Measurements from ENCODE around the gene JMJD8. TPM values are rescaled to one million over a fixed set of nuclear protein-coding genes. Genes with fewer than 3 reads are reported as not detected.
A peak's percentile ranks its signal among the peaks of the same experiment; 100 is the strongest.

The JMJD8 gene
- total and polyA plus RNA-seq, 10 of the 15 experiments (the other 5 are each of a cell fraction or from before 2014, with no cell fraction given) = 1.00 to 50.4 (median 30.7) TPM

DNA sequence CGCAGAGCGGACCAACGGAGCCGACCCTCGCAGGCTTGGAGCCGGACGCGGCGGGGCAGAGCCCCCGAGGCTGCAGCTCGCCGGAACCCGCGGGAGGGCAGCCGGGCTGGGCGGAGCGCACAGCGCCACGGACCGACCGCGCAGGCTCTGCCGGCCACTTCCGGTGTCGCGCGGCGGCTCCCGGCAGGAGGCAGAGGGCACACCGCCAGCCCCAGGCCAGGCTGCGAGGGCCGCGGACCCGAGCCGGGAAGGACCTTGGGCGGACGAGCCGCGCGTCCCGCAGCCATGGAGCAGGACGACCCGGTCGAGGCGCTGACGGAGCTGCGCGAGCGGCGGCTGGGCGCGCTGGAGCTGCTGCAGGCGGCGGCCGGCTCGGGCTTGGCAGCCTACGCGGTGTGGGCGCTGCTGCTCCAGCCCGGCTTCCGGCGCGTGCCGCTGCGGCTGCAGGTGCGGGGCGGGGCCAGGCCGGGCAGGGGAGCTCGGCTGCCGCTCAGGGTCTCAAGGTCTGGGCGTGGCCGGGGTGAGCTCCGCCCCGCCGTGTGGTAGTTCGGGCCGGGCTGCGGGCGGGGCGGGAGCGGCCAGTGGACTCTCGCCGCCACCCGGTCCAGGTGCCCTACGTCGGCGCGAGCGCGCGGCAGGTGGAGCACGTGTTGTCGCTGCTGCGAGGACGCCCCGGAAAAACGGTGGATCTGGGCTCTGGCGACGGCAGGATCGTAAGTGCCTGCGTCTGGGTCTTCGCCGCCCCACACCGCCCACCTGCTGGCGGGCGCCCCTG lies 37.0 kb upstream of the JMJD8 start, which contains the start of gene ANTKMT (continued):
- TF ChIP-seq, protein P1, sequence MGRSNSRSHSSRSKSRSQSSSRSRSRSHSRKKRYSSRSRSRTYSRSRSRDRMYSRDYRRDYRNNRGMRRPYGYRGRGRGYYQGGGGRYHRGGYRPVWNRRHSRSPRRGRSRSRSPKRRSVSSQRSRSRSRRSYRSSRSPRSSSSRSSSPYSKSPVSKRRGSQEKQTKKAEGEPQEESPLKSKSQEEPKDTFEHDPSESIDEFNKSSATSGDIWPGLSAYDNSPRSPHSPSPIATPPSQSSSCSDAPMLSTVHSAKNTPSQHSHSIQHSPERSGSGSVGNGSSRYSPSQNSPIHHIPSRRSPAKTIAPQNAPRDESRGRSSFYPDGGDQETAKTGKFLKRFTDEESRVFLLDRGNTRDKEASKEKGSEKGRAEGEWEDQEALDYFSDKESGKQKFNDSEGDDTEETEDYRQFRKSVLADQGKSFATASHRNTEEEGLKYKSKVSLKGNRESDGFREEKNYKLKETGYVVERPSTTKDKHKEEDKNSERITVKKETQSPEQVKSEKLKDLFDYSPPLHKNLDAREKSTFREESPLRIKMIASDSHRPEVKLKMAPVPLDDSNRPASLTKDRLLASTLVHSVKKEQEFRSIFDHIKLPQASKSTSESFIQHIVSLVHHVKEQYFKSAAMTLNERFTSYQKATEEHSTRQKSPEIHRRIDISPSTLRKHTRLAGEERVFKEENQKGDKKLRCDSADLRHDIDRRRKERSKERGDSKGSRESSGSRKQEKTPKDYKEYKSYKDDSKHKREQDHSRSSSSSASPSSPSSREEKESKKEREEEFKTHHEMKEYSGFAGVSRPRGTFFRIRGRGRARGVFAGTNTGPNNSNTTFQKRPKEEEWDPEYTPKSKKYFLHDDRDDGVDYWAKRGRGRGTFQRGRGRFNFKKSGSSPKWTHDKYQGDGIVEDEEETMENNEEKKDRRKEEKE (IDR thresholded peaks at IDR 0.05) = peak; percentile 69; the same call in 1 of the 2 replicates
- TF ChIP-seq STAT1 (conservative IDR thresholded peaks at IDR 0.05) (peak; percentile 88), FOS (IDR thresholded peaks at IDR 0.05; ENCODE audit: borderline replicate concordance, extremely low read depth, insufficient read length) (no peak), STAT3 (IDR thresholded peaks at IDR 0.05; ENCODE audit: low read depth, low read length) (no peak), BCL11A (IDR thresholded peaks at IDR 0.05; ENCODE audit: low read depth, low read length) (no peak), ZNF622 (IDR thresholded peaks at IDR 0.05) (no peak), ZZZ3 (IDR thresholded peaks at IDR 0.05; ENCODE audit: control insufficient read depth, insufficient read length, low read depth) (no peak), YY1 (IDR thresholded peaks at IDR 0.05; ENCODE audit: low read depth, low read length) (peak; percentile 72), CHD1 (IDR thresholded peaks at IDR 0.05; ENCODE audit: low read depth, low read length) (no peak), NR2C1 (IDR thresholded peaks at IDR 0.05) (peak; percentile 56), SREBF1 (IDR thresholded peaks at IDR 0.05; ENCODE audit: low read length) (no peak), MTA2 (IDR thresholded peaks at IDR 0.05; ENCODE audit: low read depth) (no peak), ZNF274 (IDR thresholded peaks at IDR 0.05; ENCODE audit: insufficient read depth, insufficient read length) (no peak), CHD4 (IDR thresholded peaks at IDR 0.05) (no peak), MYB (IDR thresholded peaks at IDR 0.05; ENCODE audit: borderline replicate concordance, low read depth, low read length) (no peak), PAX5 (IDR thresholded peaks at IDR 0.05; ENCODE audit: borderline replicate concordance, low read depth, low read length) (no peak), TBL1XR1 (IDR thresholded peaks at IDR 0.05; ENCODE audit: low read depth, low read length) (no peak)
- TF ChIP-seq, protein P2, sequence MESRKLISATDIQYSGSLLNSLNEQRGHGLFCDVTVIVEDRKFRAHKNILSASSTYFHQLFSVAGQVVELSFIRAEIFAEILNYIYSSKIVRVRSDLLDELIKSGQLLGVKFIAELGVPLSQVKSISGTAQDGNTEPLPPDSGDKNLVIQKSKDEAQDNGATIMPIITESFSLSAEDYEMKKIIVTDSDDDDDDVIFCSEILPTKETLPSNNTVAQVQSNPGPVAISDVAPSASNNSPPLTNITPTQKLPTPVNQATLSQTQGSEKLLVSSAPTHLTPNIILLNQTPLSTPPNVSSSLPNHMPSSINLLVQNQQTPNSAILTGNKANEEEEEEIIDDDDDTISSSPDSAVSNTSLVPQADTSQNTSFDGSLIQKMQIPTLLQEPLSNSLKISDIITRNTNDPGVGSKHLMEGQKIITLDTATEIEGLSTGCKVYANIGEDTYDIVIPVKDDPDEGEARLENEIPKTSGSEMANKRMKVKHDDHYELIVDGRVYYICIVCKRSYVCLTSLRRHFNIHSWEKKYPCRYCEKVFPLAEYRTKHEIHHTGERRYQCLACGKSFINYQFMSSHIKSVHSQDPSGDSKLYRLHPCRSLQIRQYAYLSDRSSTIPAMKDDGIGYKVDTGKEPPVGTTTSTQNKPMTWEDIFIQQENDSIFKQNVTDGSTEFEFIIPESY (IDR thresholded peaks at IDR 0.05) = no peak
- TF ChIP-seq, protein P3, sequence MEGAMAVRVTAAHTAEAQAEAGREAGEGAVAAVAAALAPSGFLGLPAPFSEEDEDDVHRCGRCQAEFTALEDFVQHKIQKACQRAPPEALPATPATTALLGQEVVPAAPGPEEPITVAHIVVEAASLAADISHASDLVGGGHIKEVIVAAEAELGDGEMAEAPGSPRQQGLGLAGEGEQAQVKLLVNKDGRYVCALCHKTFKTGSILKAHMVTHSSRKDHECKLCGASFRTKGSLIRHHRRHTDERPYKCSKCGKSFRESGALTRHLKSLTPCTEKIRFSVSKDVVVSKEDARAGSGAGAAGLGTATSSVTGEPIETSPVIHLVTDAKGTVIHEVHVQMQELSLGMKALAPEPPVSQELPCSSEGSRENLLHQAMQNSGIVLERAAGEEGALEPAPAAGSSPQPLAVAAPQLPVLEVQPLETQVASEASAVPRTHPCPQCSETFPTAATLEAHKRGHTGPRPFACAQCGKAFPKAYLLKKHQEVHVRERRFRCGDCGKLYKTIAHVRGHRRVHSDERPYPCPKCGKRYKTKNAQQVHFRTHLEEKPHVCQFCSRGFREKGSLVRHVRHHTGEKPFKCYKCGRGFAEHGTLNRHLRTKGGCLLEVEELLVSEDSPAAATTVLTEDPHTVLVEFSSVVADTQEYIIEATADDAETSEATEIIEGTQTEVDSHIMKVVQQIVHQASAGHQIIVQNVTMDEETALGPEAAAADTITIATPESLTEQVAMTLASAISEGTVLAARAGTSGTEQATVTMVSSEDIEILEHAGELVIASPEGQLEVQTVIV (IDR thresholded peaks at IDR 0.05; ENCODE audit: borderline replicate concordance, partially characterized antibody) = peak; percentile 68
- TF ChIP-seq, protein P4, sequence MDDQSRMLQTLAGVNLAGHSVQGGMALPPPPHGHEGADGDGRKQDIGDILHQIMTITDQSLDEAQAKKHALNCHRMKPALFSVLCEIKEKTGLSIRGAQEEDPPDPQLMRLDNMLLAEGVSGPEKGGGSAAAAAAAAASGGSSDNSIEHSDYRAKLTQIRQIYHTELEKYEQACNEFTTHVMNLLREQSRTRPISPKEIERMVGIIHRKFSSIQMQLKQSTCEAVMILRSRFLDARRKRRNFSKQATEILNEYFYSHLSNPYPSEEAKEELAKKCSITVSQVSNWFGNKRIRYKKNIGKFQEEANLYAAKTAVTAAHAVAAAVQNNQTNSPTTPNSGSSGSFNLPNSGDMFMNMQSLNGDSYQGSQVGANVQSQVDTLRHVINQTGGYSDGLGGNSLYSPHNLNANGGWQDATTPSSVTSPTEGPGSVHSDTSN (IDR thresholded peaks at IDR 0.05; ENCODE audit: insufficient replicate concordance, low read depth, low read length) = peak; percentile 45
